GM12878 (cell line): Measurements from ENCODE around the gene NAT10.

Experiments used
- ATF2 ChIP-seq: IDR thresholded peaks from 2 replicates; pipeline ENCODE4 v1.6.1; 2012; ENCODE audit warnings: low read length, inconsistent platforms
- ESRRA ChIP-seq: IDR thresholded peaks from 2 replicates; pipeline ENCODE4 v1.6.1; 2012; ENCODE audit warnings: mild to moderate bottlenecking, low read length, improper control_type of control experiment
- HDGF ChIP-seq: fragments of 450-650 bp; IDR thresholded peaks from 2 replicates; pipeline ENCODE4 v1.6.1; 2016; ENCODE audit warnings: antibody characterized with exemption

GRCh38 chr11:34189191-34189590 lies 83.8 kb downstream of the NAT10 start:
- TF ChIP-seq ATF2: no peak
- TF ChIP-seq ESRRA: no peak
- no peak for TF ChIP-seq HDGF
